Pulmonary artery endothelial cell (primary cell): ENCODE measurements around the gene TMEM170A. TPM values are rescaled to one million over a fixed set of nuclear protein-coding genes. Genes with fewer than 3 reads are reported as not detected.
"Not testable (repeated sequence)": the region's sequence is repeated elsewhere in the genome, so short reads cannot be mapped to it uniquely, and the experiment has no call there.

Experiments
- DNase-seq: peaks from one replicate; pipeline ENCODE4 v3.0.0-alpha.2; 2011; ENCODE audit warnings: low read depth, low spot score
- total RNA-seq: library from RNA; depleted of rRNA; stranded (reverse); fragments of >200 nt; gene quantifications from 2 replicates; pipeline ENCODE4 v1.2.3, GENCODE V29; 2014

TMEM170A gene
- 25.1 and 49.3 TPM in 2 replicates for total RNA-seq

GRCh38 chr16:75464122-75464918 lies at the start of gene TMEM170A:
Gene TMEM170A (minus strand): TSS chr16:75464689. CDS start chr16:75464600, 89 bp downstream.
- DNase-seq: peak; percentile 94

- DNase-seq: no peak
These were observed 42.1 kb upstream of the TMEM170A start for GRCh38 chr16:75506574-75506973.

- no peak for DNase-seq
These were observed 41.6 kb upstream of the TMEM170A start for GRCh38 chr16:75506107-75506506.

GRCh38 chr16:75503801-75504200 lies 39.3 kb upstream of the TMEM170A start:
- DNase-seq: no peak

GRCh38 chr16:75502916-75503605 lies 38.6 kb upstream of the TMEM170A start:
- no peak for DNase-seq

GRCh38 chr16:75501820-75502219 lies 37.3 kb upstream of the TMEM170A start:
- DNase-seq: not testable (repeated sequence)

GRCh38 chr16:75501359-75501758 lies 36.9 kb upstream of the TMEM170A start:
- DNase-seq: no peak

- not testable (repeated sequence) for DNase-seq
These were observed 34.3 kb upstream of the TMEM170A start for GRCh38 chr16:75498605-75499322.

- no peak for DNase-seq
These were observed 33.1 kb upstream of the TMEM170A start for GRCh38 chr16:75497558-75497957.

- DNase-seq: no peak
These were observed 30.7 kb upstream of the TMEM170A start, which contains the start of gene CHST6 for GRCh38 chr16:75495076-75495674. Gene CHST6 (minus strand): TSS chr16:75495441. CDS start chr16:75479828, 15,613 bp downstream.

GRCh38 chr16:75494661-75495075 lies 30.2 kb upstream of the TMEM170A start:
- no peak for DNase-seq

- no peak for DNase-seq
These were observed 29.7 kb upstream of the TMEM170A start for GRCh38 chr16:75494184-75494583.

GRCh38 chr16:75491876-75492275 lies 27.4 kb upstream of the TMEM170A start:
- no peak for DNase-seq

GRCh38 chr16:75488322-75488721 lies 23.8 kb upstream of the TMEM170A start:
- DNase-seq: no peak

GRCh38 chr16:75486676-75487313 lies 22.3 kb upstream of the TMEM170A start:
- no peak for DNase-seq

GRCh38 chr16:75486014-75486675 lies 21.7 kb upstream of the TMEM170A start:
- no peak for DNase-seq

- DNase-seq: no peak
These were observed 20.9 kb upstream of the TMEM170A start for GRCh38 chr16:75485230-75486013.

GRCh38 chr16:75483222-75483621 lies 18.7 kb upstream of the TMEM170A start:
- no peak for DNase-seq

GRCh38 chr16:75482434-75483205 lies 18.1 kb upstream of the TMEM170A start:
- no peak for DNase-seq
